NT2/D1 (cell line): ENCODE measurements around the gene CHRNG.

Experiments
- DNase-seq: peaks from one replicate; pipeline ENCODE4 v3.0.0-alpha.2; 2011; ENCODE audit warnings: low read depth, low spot score
- H3K27me3 ChIP-seq: 2 replicates; pipeline ENCODE4 v1.6.0; 2011; ENCODE audit warnings: mild to moderate bottlenecking; ENCODE audit not compliant: insufficient read length, insufficient read depth
- H3K36me3 ChIP-seq: 2 replicates; pipeline ENCODE4 v1.6.1; 2011; ENCODE audit warnings: mild to moderate bottlenecking, low read length, mixed read lengths; ENCODE audit not compliant: insufficient read depth, insufficient read length
- H3K4me1 ChIP-seq: 2 replicates; pipeline ENCODE4 v1.5.1; 2011; ENCODE audit not compliant: insufficient read depth, insufficient read length
- H3K4me3 ChIP-seq: 2 replicates; pipeline ENCODE4 v1.5.1; 2011; ENCODE audit warnings: low read depth; ENCODE audit not compliant: insufficient read length
- H3K9ac ChIP-seq: 2 replicates; pipeline ENCODE4 v1.6.0; 2011; ENCODE audit warnings: low read depth; ENCODE audit not compliant: insufficient read length
- H3K9me3 ChIP-seq: 2 replicates; pipeline ENCODE4 v1.5.1; 2011; ENCODE audit warnings: mild to moderate bottlenecking, low read length; ENCODE audit not compliant: insufficient read depth
- SUZ12 ChIP-seq: IDR thresholded peaks from 2 replicates; pipeline ENCODE4 v1.6.1; 2011; ENCODE audit not compliant: insufficient read length, insufficient read depth; ENCODE audit errors: extremely low read depth
- YY1 ChIP-seq: IDR thresholded peaks from 2 replicates; pipeline ENCODE4 v1.6.1; 2011; ENCODE audit not compliant: insufficient read length, insufficient read depth
- ZNF274 ChIP-seq: IDR thresholded peaks from 2 replicates; pipeline ENCODE4 v1.6.1; 2011; ENCODE audit warnings: mild to moderate bottlenecking, low read depth, low read length

Gene CHRNG

DNA sequence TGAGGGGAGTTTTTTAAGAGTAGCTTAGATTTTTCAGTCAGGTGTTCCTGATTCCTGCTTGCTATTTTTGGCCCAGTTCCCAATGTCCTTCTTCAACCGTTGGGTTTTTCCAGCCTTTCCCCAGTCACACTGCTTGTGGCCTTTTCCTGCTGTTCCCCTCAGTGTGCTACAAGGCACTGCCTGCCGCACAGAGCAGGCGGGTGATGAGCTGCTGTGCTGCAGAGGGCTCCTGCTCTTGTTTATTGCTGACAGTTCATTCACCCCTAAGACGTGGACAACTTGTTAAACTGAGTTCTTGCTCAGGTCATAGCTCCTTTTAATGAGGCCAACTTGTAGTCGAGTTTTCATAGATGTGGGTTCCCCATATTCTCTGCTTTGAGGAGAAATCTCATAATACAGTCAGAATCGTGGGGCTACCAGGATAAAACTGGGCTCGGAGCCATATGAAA is 31.6 kb downstream of the CHRNG start:
- Histone ChIP-seq H3K4me1 (peaks cover 5% of the 10 kb centered on the region), H3K36me3 (peaks cover 90% of the 10 kb centered on the region), H3K9ac (no peak overlapping the region), H3K9me3 (no peaks in the 10 kb centered on the region), H3K27me3 (no peaks in the 10 kb centered on the region), H3K4me3 (no peak overlapping the region)
- no peak for TF ChIP-seq SUZ12
- DNase-seq: no peak

GRCh38 chr2:232573042-232573441 is 33.5 kb downstream of the CHRNG start:
- TF ChIP-seq YY1 (no peak), SUZ12 (no peak), ZNF274 (no peak)
- DNase-seq: no peak
- no peak overlapping the region for H3K9ac ChIP-seq
- H3K36me3 ChIP-seq: peaks cover 79% of the 10 kb centered on the region
- H3K27me3 ChIP-seq: no peaks in the 10 kb centered on the region
- H3K4me1 ChIP-seq: peaks cover 2% of the 10 kb centered on the region
- no peaks in the 10 kb centered on the region for H3K9me3 ChIP-seq
- H3K4me3 ChIP-seq: no peak overlapping the region

DNA sequence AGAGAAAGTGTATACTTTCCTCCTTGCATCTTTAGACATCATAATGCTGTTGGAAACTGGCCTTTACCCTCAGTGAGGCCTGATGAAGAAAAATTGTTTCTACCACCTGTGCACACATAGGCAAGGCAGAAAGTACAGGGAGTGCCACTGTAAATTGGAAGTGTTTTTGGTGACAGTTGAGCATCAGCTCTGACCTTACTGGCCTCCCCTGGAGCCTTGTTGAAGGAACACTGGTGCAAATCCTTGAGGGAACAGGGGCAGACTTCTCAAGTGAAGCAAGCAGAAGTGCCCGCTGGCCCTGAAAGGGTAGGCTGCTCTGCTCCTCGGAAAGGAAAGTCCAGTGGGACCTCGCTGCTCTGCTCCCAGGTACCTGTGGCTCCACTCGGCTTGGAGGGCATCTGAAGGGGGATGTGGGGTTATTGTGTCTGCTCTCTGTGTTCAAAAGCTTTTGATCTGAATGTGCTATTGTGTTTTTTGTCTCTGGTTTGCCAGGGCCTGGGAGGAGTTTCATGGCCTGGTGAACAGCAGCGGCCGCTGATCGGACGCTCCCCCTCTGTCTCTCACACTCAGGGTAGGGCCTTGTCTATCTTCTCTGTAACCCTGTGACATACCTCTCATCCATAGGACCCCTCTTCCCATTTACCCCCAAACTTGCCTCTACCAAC is 34.4 kb downstream of the CHRNG start:
- no peak for TF ChIP-seq SUZ12
- no peak for TF ChIP-seq YY1
- no peak for TF ChIP-seq ZNF274
- Histone ChIP-seq H3K9ac (no peak overlapping the region), H3K27me3 (no peaks in the 10 kb centered on the region), H3K9me3 (no peaks in the 10 kb centered on the region), H3K4me1 (peaks cover under 1% of the 10 kb centered on the region), H3K36me3 (peaks cover 70% of the 10 kb centered on the region), H3K4me3 (no peak overlapping the region)
- DNase-seq: no peak

DNA sequence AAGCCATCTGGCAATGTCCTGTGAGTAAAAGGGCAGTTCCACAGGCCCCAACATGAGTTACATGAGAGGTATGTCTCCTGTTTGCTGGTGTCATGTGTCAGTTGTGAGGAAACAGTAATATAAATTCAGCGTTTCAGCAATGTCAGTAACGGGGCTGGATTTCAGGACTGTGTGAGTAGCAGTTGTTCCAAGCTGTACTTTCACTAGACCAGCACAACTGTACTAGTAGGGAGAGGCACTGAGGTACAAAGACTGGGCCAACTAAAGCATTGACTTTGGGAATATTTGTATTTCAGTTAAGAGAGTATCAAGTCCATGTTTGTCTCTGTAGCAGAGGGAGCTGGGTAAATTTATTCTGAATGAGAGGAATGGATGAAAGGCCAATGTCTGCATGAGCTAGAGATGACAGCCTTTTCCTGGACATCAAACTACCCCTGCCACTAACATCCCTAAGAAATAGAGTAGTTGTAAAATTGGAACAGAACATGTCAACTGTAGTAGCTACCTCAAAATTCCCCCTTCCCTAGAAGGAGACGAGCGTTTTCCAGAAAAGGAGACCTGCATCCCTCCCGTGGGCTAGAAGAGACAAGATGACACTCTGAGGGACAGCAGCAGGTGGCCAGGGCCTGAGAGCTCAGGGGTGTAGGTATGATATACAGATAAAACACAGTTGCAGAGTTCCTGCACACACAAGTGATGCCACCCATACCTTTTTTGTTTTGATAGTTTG is 35.3 kb downstream of the CHRNG start:
- Histone ChIP-seq H3K36me3 (peaks cover 67% of the 10 kb centered on the region), H3K27me3 (no peaks in the 10 kb centered on the region), H3K4me1 (no peaks in the 10 kb centered on the region), H3K9me3 (no peaks in the 10 kb centered on the region), H3K4me3 (no peak overlapping the region), H3K9ac (no peak overlapping the region)
- TF ChIP-seq YY1 (no peak), ZNF274 (no peak), SUZ12 (no peak)
- DNase-seq: no peak

- Histone ChIP-seq H3K27me3 (no peaks in the 10 kb centered on the region), H3K4me3 (no peak overlapping the region), H3K4me1 (no peaks in the 10 kb centered on the region), H3K36me3 (peaks cover 65% of the 10 kb centered on the region), H3K9ac (no peak overlapping the region), H3K9me3 (no peaks in the 10 kb centered on the region)
- DNase-seq: no peak
- TF ChIP-seq ZNF274: no peak
- TF ChIP-seq YY1: no peak
- no peak for TF ChIP-seq SUZ12
Observed at GRCh38 chr2:232575404-232575746, 35.9 kb downstream of the CHRNG start.

DNA sequence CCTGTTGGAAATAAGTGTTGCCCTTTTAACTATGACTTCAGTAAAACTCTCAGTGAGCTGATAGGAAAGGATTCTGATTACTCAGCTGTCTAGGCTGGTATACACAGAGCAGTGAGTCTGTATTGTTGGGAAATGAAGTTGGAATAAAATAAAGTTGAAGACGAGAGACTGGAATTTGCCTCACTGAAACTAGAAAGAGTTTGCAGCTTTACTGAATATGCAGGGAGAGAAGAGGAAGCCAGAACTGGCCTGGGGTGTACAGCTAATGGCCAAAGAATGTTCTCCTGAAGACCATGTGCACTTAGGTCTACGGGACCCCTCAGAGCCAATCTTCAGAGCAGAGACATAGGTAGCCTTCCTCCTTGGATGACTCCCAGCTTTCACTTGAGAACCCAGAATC is 37.5 kb downstream of the CHRNG start:
- Histone ChIP-seq H3K9ac (no peak overlapping the region), H3K36me3 (peaks cover 65% of the 10 kb centered on the region)
- DNase-seq: no peak

DNA sequence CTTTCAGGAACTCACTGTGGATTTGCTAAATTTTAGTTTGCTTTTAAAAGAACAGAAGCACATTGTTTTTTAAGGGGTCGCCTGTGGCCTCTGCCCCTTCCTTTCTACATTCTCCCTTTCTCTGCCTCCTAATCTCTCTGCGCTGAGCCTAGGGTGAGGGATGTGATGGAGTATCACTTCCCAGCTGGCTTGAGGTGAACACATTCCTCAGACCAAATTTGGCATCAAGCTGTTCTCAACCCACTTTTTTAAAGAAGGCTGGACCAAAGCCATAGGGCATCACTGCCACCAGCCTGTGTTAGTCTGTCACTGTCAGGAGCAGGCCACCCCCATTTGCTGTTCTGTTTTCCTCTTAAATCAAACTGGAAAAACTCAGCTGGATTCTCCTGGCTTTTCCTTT is 38.3 kb downstream of the CHRNG start:
- no peak for DNase-seq
- TF ChIP-seq ZNF274 (no peak), SUZ12 (no peak), YY1 (no peak)
- H3K9me3 ChIP-seq: no peaks in the 10 kb centered on the region
- no peak overlapping the region for H3K9ac ChIP-seq
- no peaks in the 10 kb centered on the region for H3K4me1 ChIP-seq
- no peaks in the 10 kb centered on the region for H3K27me3 ChIP-seq
- H3K4me3 ChIP-seq: no peak overlapping the region
- peaks cover 66% of the 10 kb centered on the region for H3K36me3 ChIP-seq

More for the DNA sequence above, 37.5 kb downstream of the CHRNG start:
- Histone ChIP-seq H3K4me1 (no peaks in the 10 kb centered on the region), H3K4me3 (no peak overlapping the region), H3K9me3 (no peaks in the 10 kb centered on the region), H3K27me3 (no peaks in the 10 kb centered on the region)
- no peak for TF ChIP-seq ZNF274
- no peak for TF ChIP-seq SUZ12
- no peak for TF ChIP-seq YY1
